Esophagus muscularis mucosa (tissue), 4 donors: ENCODE data around the gene SPP1. TPM values are rescaled to one million over a fixed set of nuclear protein-coding genes. Genes with fewer than 3 reads are reported as not detected.

Source experiments
- DNase-seq: peaks from one replicate; pipeline ENCODE4 v3.0.0-alpha.2; 2017; ENCODE audit errors: extremely low spot score
- H3K27ac ChIP-seq, 4 donors: fragments of 200-600 bp; sonication (generic); replicated peaks in 1 of 4; 1 replicate in 3 of 4; 2 replicates in 1 of 4; pipeline ENCODE4 v1.5.1; 2016 to 2019; ENCODE audit warnings: mild to moderate bottlenecking in 1 of 4
- H3K27me3 ChIP-seq, 4 donors: fragments of 200-600 bp; sonication (generic); one replicate each; pipeline versions ENCODE4 v1.5.1 to v1.6.0; 2016 to 2019
- H3K36me3 ChIP-seq, 4 donors: fragments of 200-600 bp; sonication (generic); one replicate each; pipeline ENCODE4 v1.5.1; 2016 to 2019
- H3K4me1 ChIP-seq, 4 donors: fragments of 200-600 bp; sonication (generic); one replicate each; pipeline ENCODE4 v1.5.1; 2016 to 2019
- H3K4me3 ChIP-seq, 4 donors: fragments of 200-600 bp; sonication (generic); 1 replicate in 2 of 4; 2 replicates in 2 of 4; pipeline ENCODE4 v1.5.1; 2016 to 2019; ENCODE audit warnings: mild to moderate bottlenecking in 4 of 4, moderate library complexity in 1 of 4
- H3K9me3 ChIP-seq, 4 donors: fragments of 200-600 bp; sonication (generic); 1 replicate in 3 of 4; 2 replicates in 1 of 4; pipeline ENCODE4 v1.5.1; 2016 to 2019
- CTCF ChIP-seq, 3 experiments: fragments of 200-600 bp in 2 of 3; fragments of 450-650 bp in 1 of 3; sonication (generic) in 2 of 3; IDR thresholded peaks; one replicate each; pipeline ENCODE4 v1.5.1; 2017 to 2019; ENCODE audit warnings: antibody characterized with exemption in 3 of 3, mild to moderate bottlenecking in 2 of 3, moderate library complexity in 1 of 3
- EP300 ChIP-seq: sonication (generic); formaldehyde crosslinking; IDR thresholded peaks from one replicate; pipeline ENCODE4 v1.6.1; 2017; ENCODE audit warnings: antibody characterized with exemption
- POLR2A ChIP-seq: fragments of 450-650 bp; IDR thresholded peaks from one replicate; pipeline ENCODE4 v1.6.1; 2017; ENCODE audit warnings: antibody characterized with exemption, moderate library complexity, mild to moderate bottlenecking, low read depth
- POLR2AphosphoS5 ChIP-seq, 2 donors: sonication (generic); formaldehyde crosslinking; IDR thresholded peaks; one replicate each; pipeline ENCODE4 v1.6.1; 2017; ENCODE audit warnings: antibody characterized with exemption in 2 of 2
- WGBS: methylation state at CpG from one replicate; pipeline ENCODE4 v1.1.5; 2018; 5-methylcytosine and 5-hydroxymethylcytosine counted together
- intact Hi-C: fragments of 100-400 bp; cut with DNase I; formaldehyde crosslinking; loops from one replicate; pipeline ENCODE4 v1.15.1; 2023
- total RNA-seq, 4 donors: library from RNA; depleted of rRNA; stranded (reverse); fragments of >200 nt; gene quantifications; one replicate each; pipeline versions ENCODE4 v1.1.0 to v1.2.1, GENCODE V29; 2016

Gene SPP1
- total RNA-seq, 4 donors from 2014 or later = 2.5 to 45.4 (median 15.0) TPM

DNA sequence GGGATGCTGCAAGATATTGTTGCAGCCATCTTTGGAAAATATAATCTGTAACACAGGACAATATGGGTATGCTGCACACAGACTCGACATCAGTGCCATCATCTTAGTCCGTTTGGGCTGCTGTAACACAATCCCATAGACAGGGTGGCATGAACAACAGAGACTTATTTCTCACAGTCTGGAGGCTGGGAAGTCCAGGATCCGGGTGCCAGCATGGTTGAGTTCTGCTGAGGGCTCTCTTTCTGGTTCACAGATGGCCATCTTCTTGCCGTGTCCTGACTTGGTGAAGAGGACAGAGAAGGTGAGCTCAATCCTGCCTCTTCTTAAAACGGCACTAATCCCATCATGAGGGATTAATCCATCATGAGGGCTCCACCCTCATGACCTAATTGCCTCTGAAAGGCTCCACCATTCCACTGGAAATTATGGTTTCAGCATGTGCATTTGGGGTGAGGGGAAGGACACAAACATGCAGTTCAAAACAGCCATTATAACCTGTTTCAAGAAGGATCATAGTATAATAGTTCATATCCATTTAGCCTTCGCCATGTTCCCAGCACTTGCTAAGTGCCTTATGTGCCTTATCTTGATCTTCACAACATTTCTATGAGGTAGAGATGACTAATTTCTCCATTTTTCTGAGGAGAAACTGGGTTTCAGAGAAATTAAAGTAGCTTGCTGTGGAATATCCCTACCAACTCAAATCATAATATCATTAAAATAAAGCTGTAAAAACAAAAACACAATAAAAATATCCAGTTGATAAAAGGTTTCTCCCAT, 27.9 kb upstream of the SPP1 start:
- WGBS = 88% methylated on average over 5 of the region's 6 CpGs
- peaks cover 5 to 14% (median 12%) of the 10 kb centered on the region in 4 donors for H3K4me1 ChIP-seq
- H3K9me3 ChIP-seq = no peaks in the 10 kb centered on the region
- H3K27me3 ChIP-seq = no peaks in the 10 kb centered on the region
- no peak overlapping the region for H3K4me3 ChIP-seq
- no peak overlapping the region for H3K27ac ChIP-seq
- no peaks in the 10 kb centered on the region for H3K36me3 ChIP-seq
- no peak for DNase-seq
- intact Hi-C loops = no loop called here
- no peak for TF ChIP-seq POLR2AphosphoS5 (IDR thresholded peaks at IDR 0.05)
- TF ChIP-seq CTCF (IDR thresholded peaks at IDR 0.05) = no peak
- no peak for TF ChIP-seq EP300

GRCh38 chr4:87949961-87950360, 25.6 kb upstream of the SPP1 start:
- Histone ChIP-seq H3K4me1 (peaks cover 5 to 14% (median 12%) of the 10 kb centered on the region in 4 donors), H3K4me3 (no peak overlapping the region), H3K36me3 (no peaks in the 10 kb centered on the region), H3K9me3 (no peaks in the 10 kb centered on the region), H3K27ac (no peak overlapping the region), H3K27me3 (no peaks in the 10 kb centered on the region)
- 40% methylated on average over 1 of the region's 1 CpG for WGBS
- TF ChIP-seq EP300 = no peak
- TF ChIP-seq POLR2A = no peak
- no peak for TF ChIP-seq CTCF (IDR thresholded peaks at IDR 0.05)
- no peak for TF ChIP-seq POLR2AphosphoS5 (IDR thresholded peaks at IDR 0.05)
- DNase-seq = no peak
- intact Hi-C loops = no loop called here

GRCh38 chr4:87950493-87950892, 25.0 kb upstream of the SPP1 start:
- Histone ChIP-seq H3K27me3 (no peaks in the 10 kb centered on the region), H3K27ac (no peak overlapping the region), H3K36me3 (no peaks in the 10 kb centered on the region), H3K4me1 (peaks cover 5 to 14% (median 12%) of the 10 kb centered on the region in 4 donors), H3K9me3 (no peaks in the 10 kb centered on the region), H3K4me3 (no peak overlapping the region)
- intact Hi-C loops = no loop called here
- TF ChIP-seq CTCF (IDR thresholded peaks at IDR 0.05) (no peak), POLR2A (no peak), POLR2AphosphoS5 (IDR thresholded peaks at IDR 0.05) (no peak), EP300 (no peak)
- no peak for DNase-seq

- DNase-seq = no peak
- Histone ChIP-seq H3K4me3 (no peak overlapping the region), H3K9me3 (no peaks in the 10 kb centered on the region), H3K27me3 (no peaks in the 10 kb centered on the region), H3K27ac (no peak overlapping the region), H3K4me1 (peaks cover 5 to 14% (median 12%) of the 10 kb centered on the region in 4 donors), H3K36me3 (no peaks in the 10 kb centered on the region)
- TF ChIP-seq CTCF (IDR thresholded peaks at IDR 0.05) = no peak
- TF ChIP-seq POLR2AphosphoS5 (IDR thresholded peaks at IDR 0.05) = no peak
- 88% methylated on average over 3 of the region's 3 CpGs for WGBS
- intact Hi-C loops = no loop called here
These were observed 24.5 kb upstream of the SPP1 start for GRCh38 chr4:87950936-87951511.

- intact Hi-C loops = no loop called here
- DNase-seq = no peak
- TF ChIP-seq POLR2A = no peak
- TF ChIP-seq EP300 = no peak
- TF ChIP-seq CTCF (IDR thresholded peaks at IDR 0.05) = no peak
- TF ChIP-seq POLR2AphosphoS5 (IDR thresholded peaks at IDR 0.05) = no peak
These were observed 21.7 kb upstream of the SPP1 start for GRCh38 chr4:87953826-87954225.

More at GRCh38 chr4:87953826-87954225, 21.7 kb upstream of the SPP1 start:
- H3K27ac ChIP-seq = no peak overlapping the region
- H3K4me3 ChIP-seq = no peak overlapping the region
- no peaks in the 10 kb centered on the region for H3K9me3 ChIP-seq
- WGBS = 81% methylated on average over 1 of the region's 1 CpG
- no peaks in the 10 kb centered on the region for H3K27me3 ChIP-seq
- H3K36me3 ChIP-seq = no peaks in the 10 kb centered on the region
- peaks cover 5 to 14% (median 12%) of the 10 kb centered on the region in 4 donors for H3K4me1 ChIP-seq
